HL-60 (cell line): ENCODE measurements around the gene DOC2B.
"Not testable (repeated sequence)": the region's sequence is repeated elsewhere in the genome, so short reads cannot be mapped to it uniquely, and the experiment has no call there.

Experiments used
- DNase-seq, 2 experiments: peaks; one replicate each; pipeline ENCODE4 v3.0.0-alpha.2; 2010 to 2020; ENCODE audit warnings: low read depth in 1 of 2, low spot score in 1 of 2
- H3K27ac ChIP-seq: fragments of 250-450 bp; sonication (Bioruptor Pico); replicated peaks from 2 replicates; pipeline ENCODE4 v1.5.1; 2020; ENCODE audit warnings: mild to moderate bottlenecking, moderate library complexity
- H3K27me3 ChIP-seq: fragments of 250-450 bp; sonication (Bioruptor Pico); 2 replicates; pipeline ENCODE4 v1.5.1; 2021; ENCODE audit warnings: mild to moderate bottlenecking, moderate library complexity; ENCODE audit not compliant: insufficient read depth, poor library complexity, severe bottlenecking
- H3K4me3 ChIP-seq: replicated peaks from 2 replicates; pipeline ENCODE4 v1.5.1; 2011; ENCODE audit warnings: mild to moderate bottlenecking, control low read depth, low read length; ENCODE audit not compliant: insufficient read depth
- CTCF ChIP-seq: IDR thresholded peaks from one replicate; pipeline ENCODE4 v1.5.1; 2011; ENCODE audit warnings: low read length, control low read depth, inconsistent platforms; ENCODE audit not compliant: insufficient read depth
- GABPA ChIP-seq: IDR thresholded peaks from 2 replicates; pipeline ENCODE4 v1.6.1; 2012; ENCODE audit warnings: low read depth
- POLR2AphosphoS5 ChIP-seq: IDR thresholded peaks from 2 replicates; pipeline ENCODE4 v1.6.1; 2012; ENCODE audit warnings: low read depth
- REST ChIP-seq: IDR thresholded peaks from 2 replicates; pipeline ENCODE4 v1.6.1; 2012; ENCODE audit warnings: low read depth; ENCODE audit not compliant: insufficient replicate concordance
- SPI1 ChIP-seq: IDR thresholded peaks from 2 replicates; pipeline ENCODE4 v1.6.1; 2012; ENCODE audit warnings: low read depth, mild to moderate bottlenecking, borderline replicate concordance

DOC2B gene

GRCh38 chr17:199806-200545 lies 18.5 kb upstream of the DOC2B start:
- Histone ChIP-seq H3K27ac (no peak overlapping the region), H3K4me3 (no peak overlapping the region), H3K27me3 (no peaks in the 10 kb centered on the region)
- no peak for TF ChIP-seq POLR2AphosphoS5
- TF ChIP-seq CTCF = no peak
- no peak for TF ChIP-seq SPI1
- no peak for TF ChIP-seq REST
- no peak for TF ChIP-seq GABPA
- DNase-seq = no peak

- H3K27ac ChIP-seq = no peak overlapping the region
- no peaks in the 10 kb centered on the region for H3K27me3 ChIP-seq
These were observed 17.7 kb upstream of the DOC2B start for GRCh38 chr17:199191-199604.

GRCh38 chr17:198225-198624 lies 16.8 kb upstream of the DOC2B start:
- not testable (repeated sequence) for H3K27ac ChIP-seq, H3K27me3 ChIP-seq, H3K4me3 ChIP-seq, DNase-seq

More at GRCh38 chr17:199191-199604, 17.7 kb upstream of the DOC2B start:
- H3K4me3 ChIP-seq = no peak overlapping the region
- TF ChIP-seq CTCF (no peak), GABPA (no peak), POLR2AphosphoS5 (no peak), REST (no peak), SPI1 (no peak)
- no peak for DNase-seq

GRCh38 chr17:197352-197751 lies 15.9 kb upstream of the DOC2B start:
- no peak overlapping the region for H3K4me3 ChIP-seq
- no peak overlapping the region for H3K27ac ChIP-seq
- H3K27me3 ChIP-seq = no peaks in the 10 kb centered on the region
- TF ChIP-seq SPI1 (no peak), POLR2AphosphoS5 (no peak), GABPA (no peak), REST (no peak), CTCF (no peak)
- no peak for DNase-seq
